Right ventricle myocardium inferior (tissue), 1 donor: ENCODE data around the gene SPAG4. TPM values are rescaled to one million over a fixed set of nuclear protein-coding genes. Genes with fewer than 3 reads are reported as not detected.

Experiments
- ATAC-seq: fragments of 200-7000 bp; cut with Tn5 transposase; one replicate; pipeline ENCODE4 v1.9.1; 2020; ENCODE audit warnings: mild to moderate bottlenecking, moderate library complexity
- DNase-seq: peaks from one replicate; pipeline ENCODE4 v3.0.0; 2021; ENCODE audit errors: missing footprints
- intact Hi-C: fragments of 100-400 bp; cut with DNase I; formaldehyde crosslinking; loops from one replicate; pipeline ENCODE4 v1.11.0; 2022
- total RNA-seq: library from RNA; stranded (reverse); fragmentation: NEBNext Ultra II Directional; extraction: Animal tissue kit (Norgen Biotek cat#: 25700); gene quantifications from one replicate; pipeline ENCODE4 v1.2.1, GENCODE V29; 2021
- donor health status: DM: no; HTN: yes; CAD: no; lungs with severe emphysema.

SPAG4 gene
- total RNA-seq, 1 donor from 2014 or later = 1.6 TPM

GRCh38 chr20:35617397-35618262 is 2.0 kb downstream of the SPAG4 start:
- peak; percentile 5 for ATAC-seq
- intact Hi-C loops = loop anchor here (2.0 to 10.0 kb wide), 2 partner anchors 45 to 267 kb away; no protein-coding TSS in a partner anchor
- peak; percentile 80 for DNase-seq

- no peak for DNase-seq
- intact Hi-C loops = loop anchor here (10.0 kb wide), 1 partner anchor 266 kb away; no protein-coding TSS in a partner anchor
- no peak for ATAC-seq
Observed at GRCh38 chr20:35618263-35619131, 2.9 kb downstream of the SPAG4 start.

GRCh38 chr20:35619196-35620095 is 3.8 kb downstream of the SPAG4 start:
- ATAC-seq = peak; percentile 41
- peak; percentile 85 for DNase-seq
- intact Hi-C loops = loop anchor here (10.0 kb wide), 1 partner anchor 265 kb away; no protein-coding TSS in a partner anchor

- intact Hi-C loops = no loop called here
- DNase-seq = no peak
- ATAC-seq = no peak
Observed at GRCh38 chr20:35620818-35621559, 5.4 kb downstream of the SPAG4 start.

- intact Hi-C loops = no loop called here
- ATAC-seq (no peak), DNase-seq (no peak)
Observed at GRCh38 chr20:35621560-35621946, 5.9 kb downstream of the SPAG4 start.

GRCh38 chr20:35625584-35626385 is 10.2 kb downstream of the SPAG4 start:
- no peak for ATAC-seq
- no peak for DNase-seq
- intact Hi-C loops = no loop called here

GRCh38 chr20:35626386-35627001 is 10.9 kb downstream of the SPAG4 start:
- no peak for ATAC-seq
- intact Hi-C loops = no loop called here
- DNase-seq = no peak

GRCh38 chr20:35627121-35627520 is 11.5 kb downstream of the SPAG4 start:
- DNase-seq = no peak
- intact Hi-C loops = no loop called here
- ATAC-seq = no peak

GRCh38 chr20:35629427-35630145 is 14.0 kb downstream of the SPAG4 start:
- intact Hi-C loops = no loop called here
- no peak for ATAC-seq
- no peak for DNase-seq

GRCh38 chr20:35630636-35631035 is 15.0 kb downstream of the SPAG4 start:
- no peak for DNase-seq
- intact Hi-C loops = no loop called here

GRCh38 chr20:35632539-35633115 is 17.0 kb downstream of the SPAG4 start:
- intact Hi-C loops = no loop called here
- DNase-seq = no peak
- ATAC-seq = no peak

More at GRCh38 chr20:35630636-35631035, 15.0 kb downstream of the SPAG4 start:
- no peak for ATAC-seq

GRCh38 chr20:35635652-35636051 is 20.0 kb downstream of the SPAG4 start:
- intact Hi-C loops = no loop called here
- DNase-seq (no peak), ATAC-seq (peak; percentile 37)

- intact Hi-C loops = no loop called here
- DNase-seq = no peak
- peak; percentile 32 for ATAC-seq
Observed at GRCh38 chr20:35636095-35636494, 20.5 kb downstream of the SPAG4 start.

- intact Hi-C loops = no loop called here
- ATAC-seq = no peak
- no peak for DNase-seq
Observed at GRCh38 chr20:35637276-35637675, 21.6 kb downstream of the SPAG4 start.

- DNase-seq = no peak
- intact Hi-C loops = no loop called here
- no peak for ATAC-seq
Observed at GRCh38 chr20:35638751-35639150, 23.1 kb downstream of the SPAG4 start.

- DNase-seq (no peak), ATAC-seq (no peak)
- intact Hi-C loops = no loop called here
Observed at GRCh38 chr20:35640724-35641123, 25.1 kb downstream of the SPAG4 start.
